ENCODE results near the gene PDE6A.
A peak's percentile ranks its signal among the peaks of the same experiment; 100 is the strongest.

The PDE6A gene

GRCh38 chr5:149944666-149945065 is at the start of gene PDE6A:
TSS of gene PDE6A (minus strand) at chr5:149944793. CDS start at chr5:149944673, 120 bp downstream.
- DNase-seq (ENCODE audit: low spot score), result no peak

DNA sequence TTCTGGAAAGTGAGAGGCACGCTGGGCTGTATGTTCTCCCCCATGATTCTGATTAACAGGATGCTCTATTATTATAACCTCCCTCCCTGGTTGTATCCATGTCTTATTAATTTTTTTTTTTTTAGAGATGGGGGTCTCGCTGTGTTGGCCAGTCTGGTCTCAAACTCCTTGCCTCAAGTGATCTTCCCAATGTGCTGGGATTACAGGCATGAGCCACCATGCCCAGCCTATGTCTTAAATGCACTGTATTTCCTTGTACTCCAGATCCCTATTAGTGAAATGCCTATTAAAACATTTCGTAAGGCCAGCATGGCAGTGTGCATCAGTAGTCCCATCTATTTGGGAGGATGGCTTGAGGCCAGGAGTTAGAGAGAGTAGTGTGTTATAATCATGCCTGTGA is 48.9 kb upstream of the PDE6A start:
- no peak for DNase-seq (ENCODE audit: low spot score)

GRCh38 chr5:149990518-149991376 is 46.2 kb upstream of the PDE6A start:
- peak; percentile 52 for DNase-seq (ENCODE audit: low spot score)

GRCh38 chr5:149988126-149988525 is 43.5 kb upstream of the PDE6A start:
- DNase-seq (ENCODE audit: low spot score), result no peak

DNA sequence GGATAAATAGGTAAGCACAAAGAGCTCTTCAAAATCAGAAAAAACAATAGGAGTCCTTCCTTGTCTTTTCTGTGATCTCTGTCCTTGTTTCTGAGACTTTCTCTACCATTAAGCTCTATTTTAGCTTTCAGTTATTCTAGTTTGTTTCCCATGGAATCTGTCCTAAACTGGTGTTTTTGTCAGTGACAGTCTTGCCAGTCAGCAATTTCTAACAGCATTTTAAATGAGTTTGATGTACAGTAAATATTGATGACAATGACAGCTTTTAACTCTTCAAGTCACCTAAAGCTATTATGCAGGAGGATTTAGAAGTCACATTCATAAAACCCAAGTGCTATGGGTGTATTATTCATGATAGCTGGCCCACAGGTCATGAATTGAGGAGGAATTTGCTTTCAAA is 37.9 kb upstream of the PDE6A start:
- DNase-seq (ENCODE audit: low spot score), result no peak

DNA sequence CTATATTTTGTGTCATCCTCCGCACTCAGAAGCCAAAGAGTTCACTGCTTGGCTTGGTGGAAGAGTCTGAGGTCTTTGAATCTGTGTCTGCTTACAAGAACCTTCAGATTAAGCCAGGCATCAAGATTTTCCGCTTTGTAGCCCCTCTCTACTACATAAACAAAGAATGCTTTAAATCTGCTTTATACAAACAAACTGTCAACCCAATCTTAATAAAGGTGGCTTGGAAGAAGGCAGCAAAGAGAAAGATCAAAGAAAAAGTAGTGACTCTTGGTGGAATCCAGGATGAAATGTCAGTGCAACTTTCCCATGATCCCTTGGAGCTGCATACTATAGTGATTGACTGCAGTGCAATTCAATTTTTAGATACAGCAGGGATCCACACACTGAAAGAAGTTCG is 36.6 kb upstream of the PDE6A start:
- no peak for DNase-seq (ENCODE audit: low spot score)

DNA sequence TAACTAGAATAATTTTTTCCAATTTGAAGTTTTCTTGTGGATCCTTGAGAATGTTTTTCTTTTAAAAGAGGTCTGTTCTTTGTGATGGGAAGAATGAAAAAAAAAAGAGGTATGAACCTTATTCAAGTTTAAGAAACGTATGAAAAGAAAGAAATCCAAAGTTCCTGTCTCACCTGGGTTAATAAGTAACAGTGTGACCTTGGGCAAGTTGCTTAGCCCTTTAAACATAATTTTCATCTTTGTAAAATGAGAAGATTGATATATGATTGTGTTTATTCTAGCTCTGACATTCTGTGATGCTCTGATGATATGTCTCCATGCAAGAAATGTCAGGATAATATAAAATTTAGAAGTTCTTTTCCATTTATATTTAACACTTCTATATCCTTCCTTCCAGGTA is 35.3 kb upstream of the PDE6A start:
- no peak for DNase-seq (ENCODE audit: low spot score)

GRCh38 chr5:149975409-149975808 is 30.8 kb upstream of the PDE6A start:
- no peak for DNase-seq (ENCODE audit: low spot score)

GRCh38 chr5:149969181-149969930 is 24.8 kb upstream of the PDE6A start:
- no peak for DNase-seq (ENCODE audit: low spot score)

- no peak for DNase-seq (ENCODE audit: low spot score)
Observed at GRCh38 chr5:149966946-149967345, 22.4 kb upstream of the PDE6A start.

DNA sequence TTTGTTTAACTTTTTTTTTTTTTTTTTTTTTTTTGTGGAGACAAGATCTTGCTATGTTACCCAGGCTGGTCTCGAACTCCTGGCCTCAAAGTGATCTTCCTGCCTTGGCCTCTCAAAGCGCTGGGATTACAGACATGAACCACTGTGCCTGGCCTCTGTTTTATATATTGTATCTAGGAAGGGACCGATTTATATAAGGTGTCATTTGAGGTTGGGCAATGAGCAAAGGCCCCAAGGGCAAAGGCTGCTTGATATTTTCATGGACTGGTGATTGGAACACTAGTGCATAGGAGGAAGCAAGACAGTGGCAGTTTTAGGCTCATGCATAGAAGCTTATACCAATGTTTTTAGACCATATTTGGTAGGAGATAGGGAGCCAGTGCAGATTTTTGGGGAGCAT is 19.1 kb upstream of the PDE6A start:
- no peak for DNase-seq (ENCODE audit: low spot score)

GRCh38 chr5:149962601-149963300 is 18.2 kb upstream of the PDE6A start:
- no peak for DNase-seq (ENCODE audit: low spot score)

DNA sequence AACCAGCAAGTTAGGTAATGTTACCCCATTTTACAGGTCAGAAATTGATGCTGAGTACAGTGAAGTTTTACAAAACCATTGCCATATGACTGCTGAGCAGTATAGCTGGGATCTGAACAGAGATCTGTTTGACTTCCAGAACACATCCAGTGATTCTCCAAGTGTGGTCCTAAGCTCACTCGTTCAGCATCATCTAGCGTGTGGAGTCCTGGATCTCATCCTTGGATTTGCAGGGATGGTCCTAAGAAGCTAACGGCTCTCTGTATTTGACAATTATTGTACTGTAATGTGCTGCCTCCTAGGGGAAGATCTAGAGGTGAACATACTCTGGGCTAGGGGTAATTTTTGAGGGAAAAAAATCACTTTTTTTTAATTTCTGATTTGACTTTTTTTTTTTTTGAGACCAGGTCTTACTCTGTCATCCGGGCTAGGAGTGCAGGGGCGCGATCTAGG is 17.4 kb upstream of the PDE6A start:
- DNase-seq (ENCODE audit: low spot score), result peak; percentile 75

GRCh38 chr5:149961186-149961685 is 16.6 kb upstream of the PDE6A start:
- DNase-seq (ENCODE audit: low spot score), result no peak

DNA sequence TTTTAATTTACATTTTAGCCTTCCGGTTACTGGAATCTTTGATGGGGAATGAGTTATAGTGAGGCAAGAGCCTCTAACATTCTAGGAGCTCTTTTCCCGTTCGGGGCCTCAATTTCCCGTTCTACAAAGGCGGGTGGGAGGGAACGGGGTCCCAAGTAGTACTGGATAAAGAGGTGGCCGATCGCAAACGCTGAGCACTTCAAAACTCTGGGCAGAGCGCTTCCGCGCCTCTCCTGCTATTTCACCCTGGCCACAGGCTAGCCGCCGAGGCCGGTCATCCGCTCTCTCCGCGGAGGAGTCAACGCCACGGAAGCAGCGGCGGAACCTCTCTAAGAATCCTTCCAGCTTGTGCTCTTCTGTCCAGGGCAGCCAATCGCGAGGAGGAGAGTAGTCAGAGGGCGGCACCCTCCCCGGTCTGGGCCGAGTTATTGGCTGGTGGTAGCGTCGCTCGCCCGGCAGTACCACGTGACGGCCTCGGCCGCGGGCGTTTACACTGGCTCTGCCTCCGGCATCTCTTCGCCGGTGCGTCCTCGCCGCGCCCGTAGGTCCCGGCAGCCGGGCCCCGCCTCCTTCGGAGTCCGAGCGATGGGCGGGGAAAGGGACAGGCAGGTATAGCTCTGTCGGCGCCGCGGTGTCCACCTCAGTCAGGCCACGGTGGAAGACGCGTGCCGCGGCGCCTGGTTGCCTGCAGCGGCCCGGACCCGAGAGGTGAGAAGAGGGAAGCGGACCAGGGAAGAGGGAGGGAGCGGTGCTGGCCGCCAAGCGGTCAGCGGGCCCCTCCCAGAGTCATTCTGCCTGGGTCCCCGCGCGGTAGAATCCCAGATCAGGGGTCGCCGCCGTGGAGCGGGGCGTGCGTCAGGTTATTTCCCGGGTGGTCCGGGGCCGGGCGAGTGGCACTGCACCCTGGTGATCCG is 15.9 kb upstream of the PDE6A start, which contains the start of gene SLC26A2:
TSS of gene SLC26A2 (plus strand) at position 487 of the 914 bp plus-strand sequence. CDS start 16,895 bp downstream, outside the sequence.
- peak; percentile 97 for DNase-seq (ENCODE audit: low spot score)

GRCh38 chr5:149959406-149960236 is 15.0 kb upstream of the PDE6A start:
- peak; percentile 50 for DNase-seq (ENCODE audit: low spot score)

DNA sequence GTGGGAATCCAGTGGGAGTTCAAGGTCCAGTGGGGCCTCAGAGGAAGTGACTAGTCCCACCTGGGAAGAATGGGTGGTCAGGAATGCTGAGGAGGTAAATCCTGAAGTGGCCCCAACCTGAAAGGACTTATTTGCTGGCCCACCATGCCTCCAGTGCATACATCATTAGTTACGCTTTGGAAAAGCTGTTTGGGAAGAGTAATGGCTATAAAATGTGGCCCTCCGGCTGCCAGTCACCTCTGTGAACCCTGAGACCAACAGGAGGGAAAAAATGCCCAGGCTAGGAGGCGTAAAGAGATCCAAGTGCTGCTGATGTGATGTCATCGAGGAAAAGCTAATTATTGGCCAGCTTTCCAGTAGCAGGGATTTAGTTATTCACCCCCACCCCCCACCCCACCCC is 13.3 kb upstream of the PDE6A start:
- no peak for DNase-seq (ENCODE audit: low spot score)

GRCh38 chr5:149956685-149957084 is 12.1 kb upstream of the PDE6A start:
- DNase-seq (ENCODE audit: low spot score), result no peak

DNA sequence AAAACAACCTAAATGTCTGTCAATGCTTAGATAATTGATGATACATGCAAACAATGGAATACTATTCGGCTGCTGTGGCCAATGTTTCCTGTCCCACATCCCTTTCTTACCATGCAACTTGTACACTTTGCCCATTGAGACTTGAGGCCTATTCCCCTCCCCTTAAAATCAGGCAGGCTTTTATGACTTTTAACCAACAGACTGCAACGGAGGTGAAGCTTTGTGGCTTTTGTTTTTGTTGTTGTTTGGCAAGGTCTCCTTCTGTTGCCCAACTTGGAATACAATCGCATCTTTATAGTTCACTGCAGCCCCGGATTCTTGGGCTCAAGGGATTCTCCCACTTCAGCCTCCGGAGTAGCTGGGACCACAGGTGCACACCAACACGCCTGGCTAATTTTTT is 10.2 kb upstream of the PDE6A start:
- DNase-seq (ENCODE audit: low spot score), result no peak

DNA sequence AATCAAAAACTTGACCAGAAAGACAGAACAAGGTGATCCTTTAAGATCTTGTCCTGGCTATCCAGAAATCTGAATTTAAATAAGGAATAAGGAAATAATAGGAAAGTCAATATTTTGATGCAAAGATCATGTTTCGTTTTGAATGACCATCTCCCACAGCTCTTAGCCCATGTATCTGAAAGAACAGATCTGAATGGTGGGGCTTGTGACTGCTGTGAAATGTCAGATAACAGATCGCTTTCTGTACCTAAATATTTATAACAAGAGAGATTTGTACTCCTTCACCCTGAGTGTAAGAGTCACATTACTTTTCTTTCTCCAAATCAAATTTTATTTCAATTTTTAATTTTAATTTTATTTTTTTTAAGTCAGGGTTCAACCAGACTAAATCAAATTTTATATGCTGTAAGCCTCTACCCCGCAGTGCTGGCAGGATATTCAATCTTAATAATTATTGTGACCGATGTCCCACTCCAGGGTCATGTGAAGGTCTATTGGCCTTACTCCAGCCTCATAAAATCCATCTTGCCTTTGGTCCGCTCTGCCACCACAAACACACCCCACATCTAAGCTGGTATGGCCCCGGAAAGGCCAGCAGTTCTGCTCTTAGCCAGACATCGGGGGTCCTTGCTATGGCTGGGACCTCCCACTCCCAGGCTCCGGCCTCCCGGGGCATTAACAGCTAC is 9.0 kb upstream of the PDE6A start:
- no peak for DNase-seq (ENCODE audit: low spot score)

Data from hepatic stellate cell (primary cell).